TTC549 (cell line): ENCODE measurements around the gene AP3B1.
"Not testable (repeated sequence)": the region's sequence is repeated elsewhere in the genome, so short reads cannot be mapped to it uniquely, and the experiment has no call there.

Experiments
- FAIRE-seq: peaks from 2 replicates; lab custom pipeline; 2012; peaks lifted over from hg19 to GRCh38; lab: Jason Lieb, UNC

The AP3B1 gene

GRCh38 chr5:78151594-78152271 lies 142.8 kb downstream of the AP3B1 start:
- FAIRE-seq: no peak

- no peak for FAIRE-seq
Observed at GRCh38 chr5:78137290-78137689, 157.2 kb downstream of the AP3B1 start.

GRCh38 chr5:78133423-78133822 lies 161.1 kb downstream of the AP3B1 start:
- FAIRE-seq: no peak

- no peak for FAIRE-seq
Observed at GRCh38 chr5:78132507-78132906, 162.0 kb downstream of the AP3B1 start.

GRCh38 chr5:78129597-78129996 lies 164.9 kb downstream of the AP3B1 start:
- FAIRE-seq: no peak

GRCh38 chr5:78127875-78128274 lies 166.6 kb downstream of the AP3B1 start:
- no peak for FAIRE-seq

- no peak for FAIRE-seq
Observed at GRCh38 chr5:78126536-78126935, 168.0 kb downstream of the AP3B1 start.

- FAIRE-seq: no peak
Observed at GRCh38 chr5:78116167-78116566, 178.3 kb downstream of the AP3B1 start.

GRCh38 chr5:78113689-78114264 lies 180.7 kb downstream of the AP3B1 start:
- no peak for FAIRE-seq

GRCh38 chr5:78112931-78113330 lies 181.6 kb downstream of the AP3B1 start:
- FAIRE-seq: no peak

- no peak for FAIRE-seq
Observed at GRCh38 chr5:78109891-78110324, 184.6 kb downstream of the AP3B1 start.

- FAIRE-seq: no peak
Observed at GRCh38 chr5:78108564-78108963, 185.9 kb downstream of the AP3B1 start.

- FAIRE-seq: no peak
Observed at GRCh38 chr5:78103232-78103918, 191.1 kb downstream of the AP3B1 start.

- no peak for FAIRE-seq
Observed at GRCh38 chr5:78102500-78102899, 192.0 kb downstream of the AP3B1 start.

- no peak for FAIRE-seq
Observed at GRCh38 chr5:78095125-78095524, 199.4 kb downstream of the AP3B1 start.

- FAIRE-seq: no peak
Observed at GRCh38 chr5:78090002-78090401, 204.5 kb downstream of the AP3B1 start.

- FAIRE-seq: no peak
Observed at GRCh38 chr5:78078858-78079257, 215.6 kb downstream of the AP3B1 start.

GRCh38 chr5:78077369-78078068 lies 217.0 kb downstream of the AP3B1 start:
- FAIRE-seq: no peak

GRCh38 chr5:78076351-78076750 lies 218.1 kb downstream of the AP3B1 start:
- FAIRE-seq: no peak

- FAIRE-seq: no peak
Observed at GRCh38 chr5:78075301-78075700, 219.2 kb downstream of the AP3B1 start.

- FAIRE-seq: not testable (repeated sequence)
Observed at GRCh38 chr5:78070691-78071090, 223.8 kb downstream of the AP3B1 start.

GRCh38 chr5:78067581-78067980 lies 226.9 kb downstream of the AP3B1 start:
- FAIRE-seq: not testable (repeated sequence)

GRCh38 chr5:78066722-78067121 lies 227.8 kb downstream of the AP3B1 start:
- FAIRE-seq: not testable (repeated sequence)
